ENCODE data around the gene CADPS2.

CADPS2 gene

GRCh38 chr7:122578350-122578749, 307.9 kb downstream of the CADPS2 start:
- H3K36me3 ChIP-seq (ENCODE audit: control insufficient read depth, insufficient read depth, low read length) = no peaks in the 10 kb centered on the region
- WGBS, 2 experiments (ENCODE audit: insufficient coverage in 2 of 2) = 73 to 88% methylated on average over 2 of the region's 2 CpGs
- no peak overlapping the region for H3K4me3 ChIP-seq (ENCODE audit: extremely low read depth, insufficient read depth, low read length, poor library complexity, severe bottlenecking)
- H3K27ac ChIP-seq (ENCODE audit: low read depth, low read length, severe bottlenecking) = no peak overlapping the region
- H3K9me3 ChIP-seq (ENCODE audit: control insufficient read depth, low read length) = no peaks in the 10 kb centered on the region
- H3K4me1 ChIP-seq (ENCODE audit: control insufficient read depth, insufficient read depth, low read length, poor library complexity, severe bottlenecking) = no peaks in the 10 kb centered on the region

DNA sequence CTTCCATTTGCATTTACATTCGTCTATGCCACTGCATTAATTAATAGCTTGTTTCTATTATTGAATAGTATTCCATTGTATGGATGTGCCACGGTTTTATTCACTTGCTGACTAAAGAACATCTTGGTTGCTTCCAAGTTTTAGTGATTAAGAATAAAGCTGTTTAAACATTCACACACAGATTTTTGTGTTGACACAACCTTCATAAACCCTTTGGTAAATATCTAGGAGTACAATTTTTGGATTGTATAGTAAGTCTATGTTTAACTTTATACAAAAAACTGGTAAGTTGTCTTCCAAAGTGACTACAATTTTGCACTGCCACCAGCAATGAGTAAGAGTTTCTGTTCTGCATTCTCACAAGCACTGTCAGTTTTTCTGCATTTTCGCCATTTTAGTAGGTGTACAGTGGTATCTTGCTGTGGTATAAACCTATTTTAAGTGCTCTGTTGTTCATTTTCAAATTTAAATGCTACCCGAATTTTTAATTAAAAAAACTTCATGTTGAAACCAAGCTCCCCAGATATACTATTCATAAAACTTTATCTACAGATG, 308.7 kb downstream of the CADPS2 start:
- no CpG with 5 or more reads among the region's 4 CpGs for WGBS, 2 experiments (ENCODE audit: insufficient coverage in 2 of 2)
- no peaks in the 10 kb centered on the region for H3K36me3 ChIP-seq (ENCODE audit: control insufficient read depth, insufficient read depth, low read length)
- H3K27ac ChIP-seq (ENCODE audit: low read depth, low read length, severe bottlenecking) = no peak overlapping the region
- no peaks in the 10 kb centered on the region for H3K9me3 ChIP-seq (ENCODE audit: control insufficient read depth, low read length)
- no peaks in the 10 kb centered on the region for H3K4me1 ChIP-seq (ENCODE audit: control insufficient read depth, insufficient read depth, low read length, poor library complexity, severe bottlenecking)
- H3K4me3 ChIP-seq (ENCODE audit: extremely low read depth, insufficient read depth, low read length, poor library complexity, severe bottlenecking) = no peak overlapping the region

DNA sequence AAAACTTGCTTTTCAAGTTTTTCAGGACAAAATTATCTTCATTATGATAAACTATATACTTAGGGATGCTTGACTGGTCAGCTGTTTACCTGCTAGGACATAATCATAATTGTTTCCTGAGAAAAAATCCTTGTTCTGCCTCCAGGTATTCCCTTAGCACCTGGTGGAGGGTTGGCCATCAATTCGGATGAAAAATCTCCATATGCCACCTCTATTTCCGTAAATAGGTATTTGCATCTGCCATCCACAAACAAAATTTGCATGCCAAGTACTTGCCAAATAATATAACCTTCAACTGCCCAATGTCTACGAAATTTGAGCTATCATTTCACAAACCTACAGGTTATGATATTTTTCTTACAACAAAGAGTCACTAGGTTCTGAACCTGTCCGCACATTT, 313.6 kb downstream of the CADPS2 start:
- H3K9me3 ChIP-seq (ENCODE audit: control insufficient read depth, low read length) = no peaks in the 10 kb centered on the region
- no peaks in the 10 kb centered on the region for H3K4me1 ChIP-seq (ENCODE audit: control insufficient read depth, insufficient read depth, low read length, poor library complexity, severe bottlenecking)
- H3K36me3 ChIP-seq (ENCODE audit: control insufficient read depth, insufficient read depth, low read length) = no peaks in the 10 kb centered on the region
- H3K4me3 ChIP-seq (ENCODE audit: extremely low read depth, insufficient read depth, low read length, poor library complexity, severe bottlenecking) = no peak overlapping the region
- H3K27ac ChIP-seq (ENCODE audit: low read depth, low read length, severe bottlenecking) = no peak overlapping the region
- WGBS, 2 experiments (ENCODE audit: insufficient coverage in 2 of 2) = 81 to 86% methylated on average over 4 of the region's 4 CpGs

GRCh38 chr7:122561326-122561725, 324.9 kb downstream of the CADPS2 start:
- H3K36me3 ChIP-seq (ENCODE audit: control insufficient read depth, insufficient read depth, low read length) = no peaks in the 10 kb centered on the region
- no peaks in the 10 kb centered on the region for H3K4me1 ChIP-seq (ENCODE audit: control insufficient read depth, insufficient read depth, low read length, poor library complexity, severe bottlenecking)
- H3K9me3 ChIP-seq (ENCODE audit: control insufficient read depth, low read length) = no peaks in the 10 kb centered on the region
- no CpG with 5 or more reads among the region's 2 CpGs for WGBS, 2 experiments (ENCODE audit: insufficient coverage in 2 of 2)
- no peak overlapping the region for H3K27ac ChIP-seq (ENCODE audit: low read depth, low read length, severe bottlenecking)
- no peak overlapping the region for H3K4me3 ChIP-seq (ENCODE audit: extremely low read depth, insufficient read depth, low read length, poor library complexity, severe bottlenecking)

- H3K4me1 ChIP-seq (ENCODE audit: control insufficient read depth, insufficient read depth, low read length, poor library complexity, severe bottlenecking) = no peaks in the 10 kb centered on the region
- H3K4me3 ChIP-seq (ENCODE audit: extremely low read depth, insufficient read depth, low read length, poor library complexity, severe bottlenecking) = no peak overlapping the region
- no peak overlapping the region for H3K27ac ChIP-seq (ENCODE audit: low read depth, low read length, severe bottlenecking)
- no peaks in the 10 kb centered on the region for H3K9me3 ChIP-seq (ENCODE audit: control insufficient read depth, low read length)
- 88 to 93% methylated on average over 2 to 3 of the region's 7 CpGs for whole genome bisulfite sequencing, 2 experiments (ENCODE audit: insufficient coverage in 2 of 2)
- H3K36me3 ChIP-seq (ENCODE audit: control insufficient read depth, insufficient read depth, low read length) = no peaks in the 10 kb centered on the region
Measured at GRCh38 chr7:122556873-122557542, 329.3 kb downstream of the CADPS2 start.

DNA sequence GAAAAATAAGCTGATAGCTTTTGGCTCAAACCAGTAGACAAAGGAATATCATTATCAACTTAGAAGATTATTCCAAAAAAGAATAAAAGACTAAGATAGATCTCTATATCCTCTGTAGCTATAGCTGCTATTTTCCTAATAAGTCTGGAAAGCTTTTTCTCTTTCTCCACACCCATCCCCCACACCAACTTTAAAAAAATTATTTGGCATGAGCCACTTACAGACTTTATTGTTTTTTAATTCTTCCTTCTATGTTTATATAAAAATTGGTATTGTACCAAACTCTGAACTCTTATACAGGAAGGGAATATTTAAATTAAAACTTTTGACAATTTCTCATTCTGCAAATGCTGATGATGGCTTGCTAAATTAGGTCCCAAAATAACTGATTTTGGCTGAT, 330.0 kb downstream of the CADPS2 start:
- Histone ChIP-seq H3K4me3 (ENCODE audit: extremely low read depth, insufficient read depth, low read length, poor library complexity, severe bottlenecking) (no peak overlapping the region), H3K4me1 (ENCODE audit: control insufficient read depth, insufficient read depth, low read length, poor library complexity, severe bottlenecking) (no peaks in the 10 kb centered on the region), H3K9me3 (ENCODE audit: control insufficient read depth, low read length) (no peaks in the 10 kb centered on the region), H3K36me3 (ENCODE audit: control insufficient read depth, insufficient read depth, low read length) (no peaks in the 10 kb centered on the region), H3K27ac (ENCODE audit: low read depth, low read length, severe bottlenecking) (no peak overlapping the region)

DNA sequence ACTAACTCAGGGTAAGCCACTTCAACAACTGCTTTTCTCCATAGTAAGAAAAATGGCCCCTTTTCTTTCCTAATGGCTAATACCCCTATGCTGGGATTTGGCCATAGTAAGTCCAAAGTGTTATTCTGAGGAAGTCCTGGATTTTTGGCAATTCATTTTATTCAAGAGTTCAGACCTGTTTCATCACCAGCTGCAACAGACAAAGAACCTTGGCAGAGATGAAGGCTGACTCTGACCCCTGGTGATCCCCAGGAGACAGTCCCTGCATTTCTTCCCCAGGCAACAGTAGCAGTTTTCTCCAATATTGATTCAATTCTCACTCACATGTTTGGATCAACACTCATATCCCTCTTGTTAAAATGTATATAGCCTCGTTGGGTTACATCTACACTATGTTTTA, 332.5 kb downstream of the CADPS2 start:
- Histone ChIP-seq H3K27ac (ENCODE audit: low read depth, low read length, severe bottlenecking) (no peak overlapping the region), H3K4me3 (ENCODE audit: extremely low read depth, insufficient read depth, low read length, poor library complexity, severe bottlenecking) (no peak overlapping the region), H3K9me3 (ENCODE audit: control insufficient read depth, low read length) (no peaks in the 10 kb centered on the region), H3K36me3 (ENCODE audit: control insufficient read depth, insufficient read depth, low read length) (no peaks in the 10 kb centered on the region), H3K4me1 (ENCODE audit: control insufficient read depth, insufficient read depth, low read length, poor library complexity, severe bottlenecking) (no peaks in the 10 kb centered on the region)
- WGBS, 2 experiments (ENCODE audit: insufficient coverage in 2 of 2) = no CpG with 5 or more reads among the region's 1 CpG

DNA sequence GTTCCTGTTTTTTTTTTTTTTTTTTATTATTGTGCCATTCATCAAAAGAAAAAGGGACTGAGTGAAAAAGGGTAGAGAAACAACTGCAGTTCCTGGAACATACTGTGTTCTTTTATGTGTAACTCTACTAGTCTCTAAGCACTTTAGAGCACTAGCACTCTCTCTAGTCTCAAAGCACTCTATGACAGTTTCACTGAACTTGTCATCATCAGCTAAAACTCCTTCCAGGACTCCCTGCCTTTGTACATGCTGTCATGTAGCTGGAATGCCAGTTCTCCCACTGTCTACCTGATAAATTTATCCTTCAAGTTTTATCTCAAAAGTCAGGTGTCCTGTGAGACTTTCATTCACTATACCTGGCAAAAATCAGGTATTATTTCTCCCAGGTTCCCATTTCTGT, 333.5 kb downstream of the CADPS2 start:
- H3K4me3 ChIP-seq (ENCODE audit: extremely low read depth, insufficient read depth, low read length, poor library complexity, severe bottlenecking) = no peak overlapping the region
- no peak overlapping the region for H3K27ac ChIP-seq (ENCODE audit: low read depth, low read length, severe bottlenecking)
- H3K36me3 ChIP-seq (ENCODE audit: control insufficient read depth, insufficient read depth, low read length) = no peaks in the 10 kb centered on the region
- no peaks in the 10 kb centered on the region for H3K4me1 ChIP-seq (ENCODE audit: control insufficient read depth, insufficient read depth, low read length, poor library complexity, severe bottlenecking)
- no peaks in the 10 kb centered on the region for H3K9me3 ChIP-seq (ENCODE audit: control insufficient read depth, low read length)

GRCh38 chr7:122550545-122550944, 335.7 kb downstream of the CADPS2 start:
- H3K4me1 ChIP-seq (ENCODE audit: control insufficient read depth, insufficient read depth, low read length, poor library complexity, severe bottlenecking) = no peaks in the 10 kb centered on the region
- H3K27ac ChIP-seq (ENCODE audit: low read depth, low read length, severe bottlenecking) = no peak overlapping the region
- WGBS, 2 experiments (ENCODE audit: insufficient coverage in 2 of 2) = no CpG with 5 or more reads among the region's 1 CpG
- H3K9me3 ChIP-seq (ENCODE audit: control insufficient read depth, low read length) = no peaks in the 10 kb centered on the region
- no peaks in the 10 kb centered on the region for H3K36me3 ChIP-seq (ENCODE audit: control insufficient read depth, insufficient read depth, low read length)
- H3K4me3 ChIP-seq (ENCODE audit: extremely low read depth, insufficient read depth, low read length, poor library complexity, severe bottlenecking) = no peak overlapping the region

DNA sequence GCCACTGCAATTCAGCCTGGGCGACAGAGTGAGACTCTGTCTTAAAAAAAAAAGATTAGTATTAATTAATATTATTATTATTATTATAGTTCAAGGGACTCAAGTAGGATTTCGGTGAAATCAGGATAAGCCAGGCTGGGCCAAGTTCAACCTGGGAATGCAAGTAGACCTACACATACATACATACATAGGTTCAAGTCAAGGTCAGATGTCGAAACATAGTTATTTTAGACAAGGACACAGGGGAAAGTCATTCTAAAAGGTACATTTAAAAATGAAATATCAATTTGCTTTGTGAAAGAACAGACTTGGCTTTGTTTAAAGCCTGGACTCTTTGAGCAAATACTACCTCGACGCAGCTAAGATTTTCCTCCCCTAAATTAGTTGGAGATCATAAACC, 336.7 kb downstream of the CADPS2 start:
- WGBS, 2 experiments (ENCODE audit: insufficient coverage in 2 of 2) = no CpG with 5 or more reads among the region's 5 CpGs
- H3K27ac ChIP-seq (ENCODE audit: low read depth, low read length, severe bottlenecking) = no peak overlapping the region
- H3K4me3 ChIP-seq (ENCODE audit: extremely low read depth, insufficient read depth, low read length, poor library complexity, severe bottlenecking) = no peak overlapping the region
- no peaks in the 10 kb centered on the region for H3K9me3 ChIP-seq (ENCODE audit: control insufficient read depth, low read length)
- H3K4me1 ChIP-seq (ENCODE audit: control insufficient read depth, insufficient read depth, low read length, poor library complexity, severe bottlenecking) = no peaks in the 10 kb centered on the region
- H3K36me3 ChIP-seq (ENCODE audit: control insufficient read depth, insufficient read depth, low read length) = no peaks in the 10 kb centered on the region

DNA sequence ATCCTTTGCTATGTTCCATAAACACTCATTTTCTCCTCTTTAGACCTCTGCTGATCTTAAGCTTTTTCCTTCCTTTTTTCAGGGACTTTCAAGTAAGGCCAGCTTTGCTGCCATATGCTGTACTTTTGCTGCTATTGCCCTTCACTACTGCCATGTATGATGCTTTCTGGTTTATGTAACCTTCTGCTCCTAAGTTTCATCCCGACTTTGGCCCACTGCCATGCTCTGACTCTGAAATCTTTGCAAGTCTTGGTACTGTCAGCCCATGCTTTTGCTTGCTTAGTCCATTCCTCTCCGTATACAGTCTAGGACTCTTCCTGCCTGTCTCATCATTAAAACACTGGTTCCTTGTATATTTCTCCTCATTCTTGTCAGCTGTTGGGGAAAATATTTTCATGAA, 339.8 kb downstream of the CADPS2 start:
- Histone ChIP-seq H3K4me3 (ENCODE audit: extremely low read depth, insufficient read depth, low read length, poor library complexity, severe bottlenecking) (no peak overlapping the region), H3K9me3 (ENCODE audit: control insufficient read depth, low read length) (no peaks in the 10 kb centered on the region), H3K27ac (ENCODE audit: low read depth, low read length, severe bottlenecking) (no peak overlapping the region), H3K4me1 (ENCODE audit: control insufficient read depth, insufficient read depth, low read length, poor library complexity, severe bottlenecking) (no peaks in the 10 kb centered on the region), H3K36me3 (ENCODE audit: control insufficient read depth, insufficient read depth, low read length) (no peaks in the 10 kb centered on the region)
- WGBS, 2 experiments (ENCODE audit: insufficient coverage in 2 of 2) = 11 to 36% methylated on average over 1 of the region's 2 CpGs
